HG02938 (cell line): ENCODE data around the gene CIBAR2.
"Not testable (repeated sequence)": the region's sequence is repeated elsewhere in the genome, so short reads cannot be mapped to it uniquely, and the experiment has no call there.

Source experiments
- ATAC-seq: cut with Tn5 transposase; IDR thresholded peaks from one replicate; pipeline ENCODE4 v1.9.1; 2021; ENCODE audit warnings: mild to moderate bottlenecking, moderate library complexity; ENCODE audit not compliant: unreplicated experiment

CIBAR2 gene

DNA sequence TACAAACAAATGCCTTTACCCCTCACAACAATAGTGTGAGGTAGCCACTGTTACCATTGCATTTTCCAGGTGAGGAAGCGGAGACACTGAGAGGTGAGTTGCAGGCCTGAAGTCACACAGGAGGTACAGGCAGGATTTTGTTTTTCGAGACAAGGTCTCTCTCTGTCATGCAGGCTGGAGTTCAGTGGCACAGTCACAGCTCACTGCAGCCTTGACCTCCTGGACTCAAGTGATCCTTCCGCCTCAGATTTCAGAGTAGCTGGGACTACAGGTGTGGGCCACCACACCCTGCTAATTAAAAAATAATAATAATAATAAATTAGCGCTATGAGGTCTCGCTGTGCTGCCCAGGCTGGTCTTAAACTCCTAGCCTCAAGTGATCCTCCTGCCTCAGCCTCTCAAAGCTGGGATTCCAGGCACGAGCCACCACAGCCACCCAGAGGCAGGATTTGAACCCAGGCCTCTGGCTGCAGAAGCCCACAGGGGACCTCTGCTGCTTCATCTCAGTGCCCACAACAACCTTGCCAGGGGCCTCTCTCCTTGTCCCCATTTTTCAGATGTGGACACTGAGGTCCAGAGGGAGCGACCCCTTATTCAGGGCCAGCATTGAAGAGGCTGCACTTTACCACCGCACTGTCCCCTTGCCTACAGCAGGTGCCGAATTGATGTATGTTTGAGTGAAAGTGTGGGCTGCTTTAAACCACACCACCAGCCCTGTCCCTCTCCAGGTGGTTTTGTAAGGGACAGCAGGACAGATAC lies 16.0 kb upstream of the CIBAR2 start:
- no peak for ATAC-seq

DNA sequence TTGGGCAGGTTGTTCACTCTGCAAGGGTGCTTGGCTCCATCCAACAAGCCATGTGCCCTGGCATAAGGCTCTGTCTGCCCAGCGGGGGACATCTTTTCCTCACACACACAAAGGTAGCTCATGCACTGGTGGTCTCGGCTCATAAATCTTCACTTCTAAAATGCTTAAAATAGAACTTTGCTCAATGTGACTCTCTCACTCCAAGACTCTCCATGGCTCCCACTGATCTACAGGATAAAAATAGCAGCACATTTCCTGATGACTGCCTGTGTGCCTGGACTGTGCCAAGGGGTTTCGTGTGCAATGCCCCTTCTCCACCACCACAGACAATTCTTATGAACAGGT lies 15.1 kb upstream of the CIBAR2 start:
- ATAC-seq, result no peak

DNA sequence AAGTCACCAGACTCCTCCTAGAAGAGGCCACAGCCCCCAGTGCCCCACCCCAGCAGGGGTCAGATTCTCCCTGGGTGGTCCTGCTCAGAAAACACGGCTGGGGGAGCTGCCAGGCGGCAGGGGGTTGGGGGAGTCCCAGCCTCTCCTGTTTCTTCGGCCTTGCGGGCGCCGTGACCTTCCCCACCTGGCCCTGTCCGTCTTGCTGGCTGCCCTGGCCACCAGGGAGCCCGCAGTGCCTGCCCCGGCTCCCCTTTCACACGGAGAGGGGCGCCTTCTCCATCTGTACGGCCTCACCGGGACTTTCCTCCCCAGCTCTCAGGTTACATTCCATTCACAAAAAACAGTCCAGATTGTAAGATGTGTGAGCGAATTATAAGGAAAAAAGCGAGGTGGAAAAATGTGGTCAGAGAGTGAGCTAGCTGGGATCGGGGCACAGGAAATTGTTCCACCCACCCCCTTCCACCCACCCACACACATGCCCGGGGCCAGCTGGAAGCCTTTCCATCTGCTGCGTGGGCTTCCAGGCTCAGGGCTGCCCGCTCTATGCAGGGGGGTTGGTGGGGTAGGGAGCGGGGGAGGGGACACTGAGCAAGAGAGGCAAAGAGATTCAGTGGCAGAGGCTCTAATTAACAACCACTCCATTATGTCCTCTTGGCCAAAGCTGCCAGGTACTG lies 14.6 kb upstream of the CIBAR2 start:
- no peak for ATAC-seq

DNA sequence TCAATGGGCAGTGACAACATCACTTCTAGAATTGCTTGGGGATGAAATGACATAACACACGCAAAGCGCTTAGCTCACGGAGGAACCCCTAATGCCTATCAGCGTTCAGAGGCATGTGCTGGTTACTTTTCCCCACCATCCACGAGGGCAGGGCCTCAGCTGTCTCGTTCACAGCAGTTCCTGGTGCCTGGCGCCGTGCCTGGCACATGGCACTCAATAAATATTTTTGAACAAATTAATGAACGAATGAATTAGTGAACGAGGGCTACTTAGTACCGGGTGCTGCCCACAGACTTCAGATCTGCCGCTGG lies 14.1 kb upstream of the CIBAR2 start:
- ATAC-seq, result no peak

DNA sequence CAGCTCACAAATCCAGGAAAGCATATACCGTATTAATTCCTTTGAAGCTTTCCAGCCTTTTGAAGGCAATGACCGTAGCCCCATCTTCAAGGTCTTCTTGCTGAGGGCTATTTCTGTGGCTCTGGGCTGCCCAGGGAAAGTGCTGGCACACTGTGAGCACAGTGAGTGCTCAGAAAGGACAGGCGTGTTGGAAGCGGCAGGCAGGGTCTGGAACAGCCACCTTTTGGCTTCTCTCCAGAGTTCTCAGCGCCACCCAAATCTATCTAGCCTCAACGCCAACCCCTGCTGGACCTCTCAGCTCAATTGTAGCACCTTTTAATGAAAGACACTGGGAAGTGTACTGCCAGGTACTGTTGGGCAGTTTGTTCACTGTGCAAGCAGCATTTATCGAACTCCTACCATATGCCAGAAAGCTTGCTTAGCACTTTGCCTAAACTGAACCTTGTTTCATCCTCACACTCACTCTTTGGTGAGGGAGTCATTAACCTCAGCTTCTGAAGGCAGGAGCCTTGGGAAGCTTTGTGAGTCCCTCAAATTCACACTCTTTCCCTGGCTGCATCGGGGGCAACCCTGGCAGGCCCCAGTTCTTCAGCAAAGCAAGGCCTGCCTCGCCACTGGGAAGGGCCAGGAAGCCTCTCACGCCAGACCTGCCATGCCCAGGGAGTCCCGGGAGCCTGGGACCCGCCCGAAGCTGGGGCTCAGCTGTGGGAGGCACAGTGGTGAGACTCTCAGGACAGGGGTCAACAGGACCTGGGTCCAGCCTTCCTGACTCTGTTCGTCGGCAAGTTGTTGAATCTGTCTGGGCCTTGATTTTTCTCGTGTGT lies 13.5 kb upstream of the CIBAR2 start:
- ATAC-seq, result no peak

DNA sequence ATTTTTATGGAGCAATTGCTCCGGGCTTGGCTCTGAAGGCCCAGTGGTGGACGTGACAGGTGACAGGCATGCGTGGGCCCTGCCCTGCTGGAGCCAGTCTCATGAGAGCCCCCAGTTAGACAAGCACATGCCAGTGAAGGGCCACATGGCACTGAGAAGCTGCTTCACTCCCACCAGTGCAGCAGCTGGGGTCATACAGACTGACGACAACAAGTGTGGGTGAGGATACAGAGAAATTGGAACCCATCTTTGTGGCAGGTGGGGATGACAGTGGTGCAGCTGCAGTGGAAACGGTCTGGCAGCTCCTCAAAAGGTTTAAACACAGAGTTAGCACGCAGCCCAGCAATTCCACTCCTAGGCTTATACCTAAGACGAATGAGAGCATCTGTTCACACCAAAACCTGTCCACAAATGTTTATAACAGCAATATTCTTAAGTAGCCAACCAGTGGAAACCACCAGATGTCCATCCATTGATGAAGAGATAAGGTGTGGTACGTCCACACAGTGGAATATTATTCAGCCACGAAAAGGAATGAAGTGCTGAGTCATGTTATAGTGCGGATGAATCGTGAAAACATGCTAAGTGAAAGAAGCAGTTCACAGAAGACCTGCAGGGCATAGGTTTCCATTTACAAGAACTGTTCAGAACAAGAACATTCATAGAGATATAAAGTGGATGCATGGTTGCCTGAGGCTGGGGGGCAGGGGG lies 12.5 kb upstream of the CIBAR2 start:
- no peak for ATAC-seq

DNA sequence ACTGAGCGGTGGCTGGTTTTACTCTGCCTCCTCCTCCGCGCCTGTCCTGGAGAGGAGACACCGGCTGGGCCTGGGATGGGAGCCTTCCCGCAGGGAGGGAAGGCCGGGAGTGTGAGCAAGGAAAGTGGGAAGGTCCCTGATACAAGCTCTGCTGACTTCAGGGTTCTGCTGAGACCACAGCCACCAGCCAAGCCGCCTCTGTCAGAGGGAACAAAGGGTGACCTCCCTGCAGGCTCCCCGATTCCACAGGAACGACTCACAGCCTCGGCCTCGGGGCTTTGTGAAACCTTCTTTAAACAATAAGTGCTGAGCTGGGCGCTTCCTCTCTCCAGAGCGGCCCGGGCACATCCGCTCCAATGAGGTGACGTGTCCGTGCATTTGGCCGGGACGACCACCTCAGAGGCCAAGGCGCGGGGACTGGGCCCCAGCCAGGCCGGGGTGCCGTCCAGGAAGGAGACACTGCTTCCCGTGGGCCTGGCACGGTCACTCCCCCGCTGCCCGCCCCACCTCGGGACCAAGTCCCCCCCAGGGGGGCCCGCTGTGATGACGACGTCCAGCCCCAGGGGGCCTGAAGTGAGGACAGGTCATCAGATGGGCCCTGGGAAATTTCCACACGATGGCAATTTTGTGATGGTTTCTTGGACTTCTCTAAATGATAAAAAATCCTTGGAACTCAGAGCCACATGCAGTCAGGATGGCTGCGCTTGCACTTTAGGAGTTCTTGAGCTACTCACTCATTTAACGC lies 11.8 kb upstream of the CIBAR2 start:
- no peak for ATAC-seq

DNA sequence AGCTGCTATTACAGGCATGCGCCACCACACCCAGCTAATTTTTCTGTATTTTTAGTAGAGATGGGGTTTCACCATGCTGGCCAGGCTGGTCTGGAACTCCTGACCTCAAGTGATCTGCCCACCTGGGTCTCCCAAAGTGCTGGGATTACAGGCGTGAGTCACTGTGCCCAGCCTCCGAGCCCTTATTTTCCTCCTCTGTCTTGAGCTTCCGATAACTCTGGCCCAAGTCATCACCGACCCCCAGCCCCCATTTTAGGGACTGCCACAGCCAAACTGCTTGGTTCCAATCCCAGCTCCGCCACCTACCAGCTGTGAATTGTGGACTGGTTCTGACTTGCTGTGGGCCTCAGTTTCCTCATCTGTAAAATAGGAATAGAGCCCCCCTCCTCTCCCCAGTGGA lies 11.2 kb upstream of the CIBAR2 start:
- ATAC-seq, result not testable (repeated sequence)

DNA sequence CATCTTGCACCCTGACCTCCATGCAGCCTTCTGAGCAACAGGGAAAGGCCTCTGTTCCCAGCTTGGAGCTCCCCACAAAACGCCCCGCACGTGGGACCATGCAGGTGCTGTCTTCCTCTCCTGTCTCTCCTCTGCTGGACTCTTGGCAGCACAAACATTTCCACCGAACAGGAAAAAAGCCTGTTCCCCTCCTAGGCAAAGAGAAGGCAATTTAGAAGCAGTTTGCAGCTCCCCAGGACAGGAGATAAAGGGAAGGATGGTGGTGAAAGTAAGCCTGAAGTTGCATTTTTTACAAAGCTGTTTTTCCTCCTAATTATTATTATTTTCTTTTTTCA lies 7.7 kb upstream of the CIBAR2 start:
- no peak for ATAC-seq

DNA sequence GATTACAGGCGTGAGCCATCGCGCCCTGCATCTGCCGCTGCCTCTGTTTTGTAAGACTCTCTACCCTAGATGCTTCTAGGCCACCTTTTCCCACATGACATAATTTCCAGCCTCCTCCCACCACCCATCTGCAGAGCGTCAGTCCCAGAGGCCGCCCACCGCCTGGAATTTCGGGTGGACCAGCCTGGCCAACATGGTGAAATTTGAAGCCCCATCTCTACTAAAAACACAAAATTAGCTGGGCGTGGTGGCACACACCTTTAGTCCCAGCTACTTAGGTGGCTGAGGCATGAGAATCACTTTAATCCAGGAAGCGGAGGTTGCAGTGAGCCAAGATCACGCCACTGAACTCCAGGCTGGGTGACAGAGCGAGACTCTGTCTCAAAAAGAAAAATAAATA lies 5.1 kb upstream of the CIBAR2 start:
- no peak for ATAC-seq

DNA sequence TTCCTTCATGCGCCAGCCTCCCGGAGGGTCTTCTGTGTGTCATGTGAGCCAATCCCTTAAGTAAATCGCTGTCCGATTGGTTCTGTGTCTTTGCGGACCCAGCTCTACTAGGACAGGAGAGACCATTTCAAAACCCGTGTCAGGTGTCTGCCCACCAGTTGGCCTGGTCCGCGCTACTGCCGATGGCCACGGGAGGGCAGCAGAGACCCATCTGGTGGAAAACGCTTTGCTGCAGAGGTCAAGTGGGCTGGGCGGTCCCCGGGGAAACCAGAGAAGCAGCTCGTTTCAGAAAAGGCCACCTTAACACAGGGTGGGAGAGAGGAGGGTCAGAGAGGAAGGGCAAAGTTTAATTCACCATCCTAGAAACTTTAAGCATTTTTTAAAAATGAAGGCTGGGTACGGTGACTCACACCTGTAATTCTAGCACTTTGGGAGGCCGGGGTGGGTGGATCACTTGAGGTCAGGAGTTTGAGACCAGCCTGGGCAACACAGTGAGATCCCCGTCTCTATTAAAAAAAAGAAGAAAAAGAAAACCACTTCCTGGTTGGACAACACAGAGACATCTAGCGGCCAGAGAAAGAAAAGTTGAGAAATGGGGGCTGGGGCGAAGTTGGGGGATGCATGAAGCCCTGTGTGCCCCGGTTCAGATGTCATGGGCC lies 2.8 kb upstream of the CIBAR2 start:
- ATAC-seq, result no peak

DNA sequence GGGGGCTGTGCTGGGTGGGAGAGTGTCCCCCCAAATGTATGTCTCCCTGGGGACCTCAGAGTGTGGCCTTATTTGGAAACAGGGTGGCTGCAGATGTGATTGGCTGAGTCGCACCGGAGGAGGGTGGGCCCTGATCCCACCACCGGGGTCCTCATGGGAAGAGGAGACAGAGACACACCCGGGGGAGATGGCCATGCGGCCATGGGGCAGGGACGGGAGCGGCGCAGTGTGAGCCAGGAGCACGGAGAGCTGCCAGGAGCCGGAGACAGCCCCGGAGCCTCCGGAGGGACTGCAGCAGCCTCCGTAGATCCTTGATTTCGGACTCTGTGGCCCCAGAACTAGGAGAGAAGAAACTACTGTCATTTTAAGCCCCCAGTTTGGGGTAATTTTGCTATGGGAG lies 1.6 kb upstream of the CIBAR2 start:
- ATAC-seq, result no peak

DNA sequence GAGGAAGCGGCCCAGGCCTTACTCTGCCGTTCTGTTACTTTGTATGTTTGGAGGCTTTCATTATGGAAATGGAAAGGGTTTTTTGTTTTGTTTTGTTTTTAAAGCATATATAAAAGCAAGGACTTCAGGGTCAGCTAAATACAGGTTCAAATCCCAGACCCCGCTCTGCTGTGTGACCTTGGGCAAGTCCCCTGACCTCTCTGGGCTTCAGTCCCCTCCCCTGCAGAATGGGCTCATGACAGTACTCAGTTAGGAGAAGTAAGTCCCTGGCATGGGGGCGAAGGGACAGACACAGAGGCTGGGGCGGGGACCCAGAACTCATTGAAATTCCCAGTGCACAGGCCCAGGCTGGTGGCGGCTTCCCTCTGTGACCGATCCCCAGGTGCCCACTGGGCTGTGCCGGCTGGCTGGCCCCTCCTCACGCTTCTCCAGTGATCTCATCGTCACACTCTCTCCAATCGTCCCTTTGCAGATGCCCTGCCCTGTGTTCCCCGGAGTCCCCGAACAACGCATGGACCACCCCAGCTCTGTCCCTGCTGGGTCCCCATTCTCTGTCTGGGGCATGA lies 979 bp upstream of the CIBAR2 start:
- ATAC-seq, result no peak

DNA sequence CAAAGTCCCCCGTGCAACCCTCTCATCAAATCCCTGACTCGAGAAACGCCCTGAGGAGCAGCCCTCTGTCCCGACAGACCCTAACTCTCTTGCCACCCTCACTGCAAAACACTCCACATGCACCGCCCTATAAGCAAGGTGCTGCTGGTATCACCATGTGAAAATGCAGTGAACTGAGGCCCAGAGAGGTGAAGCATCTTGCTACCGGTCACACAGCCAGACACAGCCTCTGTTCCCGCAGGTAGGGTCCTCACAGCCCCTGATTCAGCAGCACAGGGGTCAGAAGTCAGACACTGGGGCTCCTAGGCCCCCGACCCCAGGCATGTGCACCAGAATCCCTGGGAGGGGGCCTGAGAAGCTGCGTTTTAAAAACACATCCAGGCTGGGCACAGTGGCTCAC lies 1.1 kb downstream of the CIBAR2 start:
- no peak for ATAC-seq

DNA sequence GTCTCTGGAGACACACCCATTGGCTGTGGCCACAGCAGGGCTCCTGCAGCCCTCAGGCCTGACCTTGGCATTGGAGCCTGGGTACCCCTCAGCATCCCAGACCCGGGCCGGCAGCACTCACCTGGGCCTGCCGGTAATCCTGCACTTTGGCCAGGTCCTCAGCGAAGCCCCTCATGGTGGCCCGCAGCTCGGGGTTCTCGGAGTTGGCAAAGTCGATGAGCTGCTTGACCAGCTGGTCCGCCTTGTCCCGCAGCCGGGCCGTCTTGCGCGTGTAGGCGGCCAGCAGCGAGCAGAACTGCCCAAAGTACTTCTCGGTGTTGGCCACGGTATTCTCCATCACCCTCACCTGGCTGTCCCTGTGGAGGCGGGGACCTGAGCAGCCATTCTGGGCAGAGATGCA lies 2.2 kb downstream of the CIBAR2 start:
- ATAC-seq, result no peak

DNA sequence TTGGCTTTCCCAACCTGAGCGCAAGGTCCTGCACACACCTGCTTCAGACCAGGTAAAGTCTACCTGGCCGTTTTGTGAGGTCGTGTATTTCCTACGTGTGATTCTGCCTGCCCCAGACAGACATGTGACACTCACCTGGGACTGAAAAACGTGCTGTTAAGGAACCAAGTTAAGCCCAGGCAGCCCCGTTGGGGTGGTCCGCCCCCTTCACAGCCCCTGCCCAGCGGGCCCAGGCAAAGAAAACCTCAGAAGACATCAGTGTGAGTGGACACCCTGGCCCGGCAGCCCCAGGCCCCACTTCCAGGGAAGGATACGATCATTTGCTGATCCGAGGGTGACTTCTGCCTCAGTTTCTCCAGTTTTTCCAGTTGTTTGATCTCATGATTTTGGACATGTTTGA lies 4.7 kb downstream of the CIBAR2 start:
- no peak for ATAC-seq

DNA sequence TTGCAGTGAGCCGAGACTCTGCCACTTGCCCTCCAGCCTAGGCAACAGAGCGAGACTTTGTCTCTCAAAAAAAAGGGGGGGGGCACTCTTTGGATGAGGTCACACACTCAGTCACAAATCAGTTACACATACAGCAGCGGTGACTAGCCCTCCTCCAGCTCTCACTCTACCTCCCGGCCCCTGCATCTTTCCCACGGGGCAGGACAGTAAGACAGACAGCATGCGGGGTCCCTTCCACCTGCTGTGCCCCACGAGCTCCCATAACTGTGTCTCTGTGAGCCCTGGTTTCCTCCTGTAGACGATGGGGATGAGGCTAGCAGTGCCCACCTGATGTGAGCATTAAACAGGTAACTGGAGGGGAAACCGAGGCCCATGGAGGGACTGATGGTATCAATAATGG lies 5.2 kb downstream of the CIBAR2 start:
- ATAC-seq, result no peak

DNA sequence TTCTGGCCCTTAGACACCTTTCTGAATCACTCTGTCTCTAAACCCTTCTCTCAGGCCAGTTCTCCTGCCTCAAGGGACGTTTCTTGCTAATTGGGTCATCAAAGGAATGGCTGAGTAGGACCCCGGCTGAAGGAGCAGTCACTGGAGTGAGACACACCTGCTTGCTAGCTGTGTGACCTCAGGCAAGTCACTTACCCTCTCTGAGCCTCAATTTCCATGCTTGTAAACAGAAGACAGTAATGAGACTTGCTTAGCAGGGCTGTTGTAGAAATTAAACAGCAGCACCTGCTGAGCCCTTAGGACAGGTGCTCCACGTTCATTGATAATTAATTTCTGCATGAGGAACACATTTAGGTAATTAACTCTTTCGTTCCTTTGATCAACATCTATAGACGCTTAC lies 6.8 kb downstream of the CIBAR2 start:
- ATAC-seq, result no peak

DNA sequence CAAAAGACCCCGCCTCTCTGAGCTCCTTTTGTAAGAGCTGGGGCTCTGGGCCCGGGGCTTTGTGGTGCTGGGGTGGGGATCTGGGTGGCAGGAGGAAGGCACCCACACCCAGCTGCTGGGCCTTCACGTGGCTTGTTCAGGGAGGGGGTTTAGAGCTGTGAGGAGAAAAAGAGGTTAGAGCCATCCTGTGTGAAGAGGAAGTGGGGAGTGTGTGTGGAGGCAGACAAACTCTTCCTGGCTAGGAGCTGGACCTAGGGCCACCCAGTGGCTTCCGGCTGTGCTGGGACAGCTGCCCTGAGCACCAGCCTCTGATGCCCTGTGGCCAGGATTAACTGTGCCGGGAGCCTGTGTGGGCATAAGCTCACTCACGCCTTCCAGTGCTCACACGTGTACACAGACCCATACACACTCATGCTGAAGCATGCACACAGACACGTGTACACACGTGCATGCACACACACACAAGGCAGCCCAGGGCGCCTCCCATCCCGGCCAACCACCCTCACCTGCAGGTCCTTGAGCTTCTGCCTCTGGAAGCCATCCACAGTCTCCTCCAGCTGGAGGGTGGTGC lies 7.4 kb downstream of the CIBAR2 start:
- ATAC-seq, result no peak

DNA sequence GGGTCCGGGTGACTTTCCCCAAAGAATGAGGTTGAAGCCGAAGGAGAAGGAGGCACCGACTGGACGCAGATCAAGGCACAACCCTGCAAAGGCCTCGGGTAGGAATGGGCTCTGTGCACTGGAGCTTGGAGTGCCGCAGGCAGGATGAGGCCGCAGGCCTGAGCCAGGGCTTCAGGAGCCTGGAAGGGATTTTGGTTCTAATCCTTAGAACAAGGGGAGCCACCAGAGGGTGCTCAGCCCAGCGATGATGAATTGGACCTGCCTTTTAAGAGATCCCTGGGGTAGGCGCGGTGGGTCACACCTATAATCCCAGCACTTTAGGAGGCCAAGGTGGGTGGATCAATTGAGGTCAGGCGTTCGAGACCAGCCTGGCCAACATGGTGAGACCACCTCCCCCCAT lies 8.1 kb downstream of the CIBAR2 start:
- no peak for ATAC-seq
